Bronchial smooth muscle cell (primary cell): Measurements from ENCODE around the gene SEPTIN8. TPM values are rescaled to one million over a fixed set of nuclear protein-coding genes. Genes with fewer than 3 reads are reported as not detected.

ENCODE experiments used
- total RNA-seq: library from RNA; depleted of rRNA; stranded (reverse); fragments of >200 nt; gene quantifications from 2 replicates; pipeline ENCODE4 v1.2.1, GENCODE V29; 2014

SEPTIN8 gene, protein sequence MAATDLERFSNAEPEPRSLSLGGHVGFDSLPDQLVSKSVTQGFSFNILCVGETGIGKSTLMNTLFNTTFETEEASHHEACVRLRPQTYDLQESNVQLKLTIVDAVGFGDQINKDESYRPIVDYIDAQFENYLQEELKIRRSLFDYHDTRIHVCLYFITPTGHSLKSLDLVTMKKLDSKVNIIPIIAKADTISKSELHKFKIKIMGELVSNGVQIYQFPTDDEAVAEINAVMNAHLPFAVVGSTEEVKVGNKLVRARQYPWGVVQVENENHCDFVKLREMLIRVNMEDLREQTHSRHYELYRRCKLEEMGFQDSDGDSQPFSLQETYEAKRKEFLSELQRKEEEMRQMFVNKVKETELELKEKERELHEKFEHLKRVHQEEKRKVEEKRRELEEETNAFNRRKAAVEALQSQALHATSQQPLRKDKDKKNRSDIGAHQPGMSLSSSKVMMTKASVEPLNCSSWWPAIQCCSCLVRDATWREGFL
- 39.7 and 67.2 TPM in 2 replicates for total RNA-seq

DNA sequence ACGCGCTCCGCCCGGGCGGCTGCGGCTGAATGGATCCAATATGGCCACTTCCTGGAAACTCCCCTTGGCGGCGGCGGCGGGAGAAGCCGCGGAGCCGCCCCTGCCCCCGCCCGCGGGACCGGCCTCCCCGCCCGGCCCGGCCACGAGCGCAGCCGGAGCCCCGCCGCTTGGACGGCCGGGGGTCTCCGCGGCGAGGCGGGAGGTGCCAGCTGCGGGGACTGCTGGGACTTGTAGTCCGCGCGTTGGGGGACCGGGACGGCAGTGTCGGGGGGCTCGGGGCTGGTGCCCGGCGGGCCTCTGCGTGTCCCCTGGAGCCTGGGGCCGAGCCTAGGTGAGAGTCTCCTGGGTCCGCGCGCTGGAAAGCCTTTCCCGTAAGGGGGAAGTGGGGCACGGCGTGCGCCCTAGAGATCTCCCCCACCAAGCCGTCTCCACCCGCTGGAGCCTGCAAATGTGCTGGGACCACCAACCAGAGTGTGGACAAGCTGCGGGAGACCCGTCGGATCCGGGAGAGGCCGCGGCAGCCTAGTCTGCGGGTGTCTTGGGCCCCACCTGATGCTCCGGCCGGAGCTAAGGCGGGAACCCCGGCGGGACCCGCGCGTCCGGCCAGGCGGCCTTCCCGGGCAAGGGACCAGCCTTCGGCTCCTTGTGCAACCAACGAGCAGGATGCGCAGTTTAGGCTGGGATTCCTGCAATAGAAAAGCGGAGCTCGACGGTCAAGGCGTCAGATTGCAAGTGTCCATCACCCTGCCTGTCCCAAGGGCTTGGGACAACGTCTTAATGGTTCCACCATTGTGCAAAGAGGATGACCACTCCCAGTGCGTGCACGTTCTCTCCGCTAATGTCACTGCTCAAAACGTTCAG lies at the start of gene SEPTIN8:
Gene SEPTIN8 (minus strand): TSS at position 31 of the 861 bp plus-strand sequence. CDS start 102 bp downstream, outside the sequence.

DNA sequence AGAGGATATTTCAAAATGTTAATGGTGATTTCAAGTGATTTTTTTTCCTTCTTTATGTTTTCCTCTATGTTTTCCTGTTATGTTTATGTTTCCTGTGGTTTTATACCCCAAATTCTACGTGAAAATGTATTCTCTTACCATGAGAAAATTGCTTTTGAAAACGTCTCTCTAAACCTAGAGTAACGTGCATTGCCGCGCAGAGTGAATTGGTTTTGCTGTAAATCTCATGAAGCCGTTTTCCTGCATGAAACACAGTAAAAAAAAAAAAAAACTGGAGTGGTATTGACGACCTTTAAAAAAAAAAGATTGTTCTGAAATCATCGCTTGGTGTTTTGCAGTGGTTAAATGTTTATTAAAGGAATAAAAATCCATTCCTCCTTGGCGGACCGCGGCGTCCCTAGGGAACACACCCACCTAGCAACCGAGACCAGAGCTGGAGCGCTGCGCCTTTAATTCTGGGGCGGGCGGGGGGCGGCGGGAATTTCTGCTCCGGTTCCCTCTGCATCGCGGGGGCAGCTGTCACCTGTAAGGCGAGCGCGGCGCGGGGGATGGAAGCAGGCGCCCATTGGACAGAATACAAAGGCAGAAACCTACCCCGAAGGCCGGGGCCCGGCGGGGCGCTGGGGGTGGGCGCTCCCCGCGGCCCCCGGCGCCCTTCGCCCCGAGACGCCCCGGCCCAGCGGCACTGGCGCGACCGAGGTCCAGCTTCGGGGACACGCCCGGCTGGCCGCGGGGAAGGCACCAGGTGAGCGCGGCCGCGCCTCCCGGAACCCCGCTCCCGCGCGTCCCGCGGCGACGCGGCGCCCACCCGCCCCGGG lies 36.0 kb upstream of the SEPTIN8 start, which contains the start of gene SOWAHA:
Gene SOWAHA (plus strand): TSS at position 522 of the 818 bp plus-strand sequence. CDS start 320 bp downstream, outside the sequence.

DNA sequence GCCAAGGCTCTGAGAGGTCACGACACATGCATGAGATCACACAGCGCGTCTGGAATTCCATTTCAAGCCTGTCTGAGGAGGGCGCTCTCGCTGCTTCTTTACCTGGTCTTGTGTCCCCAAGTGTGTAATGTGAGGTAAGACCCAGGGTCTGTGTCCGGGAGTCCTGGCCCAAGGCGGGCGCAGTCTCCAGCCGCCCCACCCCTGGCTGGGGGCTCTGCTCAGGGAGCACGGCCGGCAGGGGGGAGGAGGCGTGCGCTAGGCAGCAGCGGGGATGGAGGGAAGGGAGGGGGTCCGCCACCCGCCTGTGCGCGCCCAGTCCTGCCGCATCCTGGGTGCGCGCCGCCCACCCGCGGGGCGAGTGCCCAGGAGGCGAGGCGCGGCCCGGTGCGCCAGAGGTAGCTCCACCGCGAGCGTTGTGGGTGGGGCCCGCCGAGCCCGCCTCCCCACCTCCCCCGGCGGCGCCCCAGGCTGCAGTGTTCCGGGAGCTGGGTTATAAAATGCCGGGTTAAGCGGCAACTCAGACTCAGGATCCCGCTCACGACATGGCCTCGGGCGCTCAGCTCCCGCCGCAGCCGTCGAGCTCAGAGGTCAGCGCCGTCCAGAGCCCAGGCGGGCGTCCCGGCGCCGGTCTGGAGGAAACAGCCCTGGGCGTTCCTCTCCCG lies 30.0 kb downstream of the SEPTIN8 start, which contains the start of gene CCNI2:
Gene CCNI2 (plus strand): TSS at position 473 of the 662 bp plus-strand sequence. CDS start 70 bp downstream, at position 543.

DNA sequence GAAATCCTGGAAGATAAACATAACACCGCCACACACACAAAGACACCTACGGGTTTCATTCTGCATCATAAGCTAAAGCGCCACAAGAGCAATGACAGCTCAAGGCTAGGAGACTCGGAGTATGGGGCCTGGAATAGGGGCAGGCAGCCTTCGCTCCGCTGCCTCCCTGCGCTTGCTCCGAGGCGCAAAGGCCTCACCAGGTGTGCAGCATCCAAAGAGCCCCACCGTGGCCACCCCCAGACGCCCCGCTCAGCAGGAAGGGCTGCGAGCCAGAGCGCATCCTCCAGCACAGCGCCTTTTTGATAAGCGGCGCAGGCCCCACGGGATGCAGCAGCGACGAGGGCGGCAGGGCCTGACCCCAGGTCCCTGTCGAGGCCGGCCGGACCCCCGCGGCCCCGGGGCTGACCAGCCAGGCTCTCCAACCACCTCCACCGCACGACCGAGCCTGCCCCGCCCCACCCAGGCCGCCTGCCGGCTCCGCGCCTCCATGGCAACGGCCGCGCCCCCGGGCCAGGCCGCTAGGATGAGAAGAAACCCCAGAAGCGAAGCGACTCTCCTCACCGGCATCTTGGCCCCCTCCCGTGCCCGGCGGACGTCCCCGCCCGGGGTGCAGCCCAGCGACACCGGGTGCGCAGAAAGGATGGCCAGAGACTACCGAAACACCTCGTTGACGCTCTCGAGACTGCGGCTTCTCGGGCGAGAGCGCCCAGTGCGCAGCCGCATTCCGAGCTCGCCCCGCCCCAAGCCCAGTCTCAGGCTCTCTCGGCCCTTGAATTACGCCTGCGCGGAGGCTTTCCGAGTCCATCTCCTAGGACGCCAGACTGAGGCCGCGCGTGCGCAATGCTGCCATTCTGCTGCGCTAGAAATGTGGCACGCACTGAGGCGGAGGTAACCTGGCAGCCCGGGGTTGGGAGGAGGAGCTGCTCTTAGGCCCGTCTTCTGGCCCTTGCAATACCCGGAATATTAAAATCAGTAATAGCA lies 39.9 kb downstream of the SEPTIN8 start, which contains the start of gene KIF3A:
Gene KIF3A (minus strand): TSS at position 694 of the 981 bp plus-strand sequence. CDS start 127 bp downstream, at position 567.

Other genes with a start within 250 kb of the SEPTIN8 start
- gene IL5, start 233.7 kb downstream of the SEPTIN8 start, total RNA-seq: not detected in 2 replicates
- 30.4 and 33.7 TPM in 2 replicates for gene RAD50, start 220.3 kb downstream of the SEPTIN8 start, total RNA-seq
- 0.16 TPM in 1 of 2 replicates, not detected in the other for gene IL13, start 119.1 kb downstream of the SEPTIN8 start, total RNA-seq
- not detected in 2 replicates for gene IL4, start 103.2 kb downstream of the SEPTIN8 start, total RNA-seq
- 9.6 and 9.9 TPM in 2 replicates for gene KIF3A, start 39.7 kb downstream of the SEPTIN8 start, total RNA-seq
- 0.09 TPM in 1 of 2 replicates, not detected in the other for gene CCNI2, start 29.8 kb downstream of the SEPTIN8 start, total RNA-seq
- gene SOWAHA, start 36.1 kb upstream of the SEPTIN8 start, total RNA-seq: under 0.01 TPM in 2 replicates
- 2.7 and 3.5 TPM in 2 replicates for gene SHROOM1, start 53.4 kb upstream of the SEPTIN8 start, total RNA-seq
- under 0.01 and 0.09 TPM in 2 replicates for gene GDF9, start 89.2 kb upstream of the SEPTIN8 start, total RNA-seq
- 150 and 208 TPM in 2 replicates for gene UQCRQ, start 89.4 kb upstream of the SEPTIN8 start, total RNA-seq
- gene LEAP2, start 96.4 kb upstream of the SEPTIN8 start, total RNA-seq: 0.16 and 0.34 TPM in 2 replicates
- gene AFF4, start 186.4 kb upstream of the SEPTIN8 start, total RNA-seq: 18.5 and 29.8 TPM in 2 replicates
- gene ZCCHC10, start 249.3 kb upstream of the SEPTIN8 start, total RNA-seq: 6.1 and 6.6 TPM in 2 replicates